H9 (cell line): ENCODE data around the gene CDH8. TPM values are rescaled to one million over a fixed set of nuclear protein-coding genes. Genes with fewer than 3 reads are reported as not detected.

Experiments
- DNase-seq: peaks from one replicate; pipeline ENCODE4 v3.0.0-alpha.2; 2017
- H2AFZ ChIP-seq: one replicate; pipeline ENCODE4 v1.6.1; 2013; ENCODE audit warnings: mild to moderate bottlenecking, low read length, control low read depth, moderate library complexity
- H2AK5ac ChIP-seq: 2 replicates; pipeline ENCODE4 v1.6.1; 2013; ENCODE audit warnings: low read length, control low read depth, mixed read lengths; ENCODE audit not compliant: insufficient read length
- H2BK120ac ChIP-seq: one replicate; pipeline ENCODE4 v1.6.1; 2013; ENCODE audit warnings: low read depth, mild to moderate bottlenecking, low read length, control low read depth, inconsistent platforms; ENCODE audit not compliant: poor library complexity, severe bottlenecking
- H2BK12ac ChIP-seq: 2 replicates; pipeline ENCODE4 v1.6.1; 2013; ENCODE audit warnings: low read length, control low read depth, mixed read lengths, low read depth; ENCODE audit not compliant: insufficient read length
- H2BK15ac ChIP-seq: 2 replicates; pipeline ENCODE4 v1.6.1; 2013; ENCODE audit warnings: low read depth, low read length, control low read depth
- H2BK20ac ChIP-seq: one replicate; pipeline ENCODE4 v1.6.1; 2013; ENCODE audit warnings: low read depth, mild to moderate bottlenecking, low read length, control low read depth, inconsistent platforms; ENCODE audit not compliant: poor library complexity, severe bottlenecking
- H2BK5ac ChIP-seq: 2 replicates; pipeline ENCODE4 v1.6.1; 2013; ENCODE audit warnings: low read length, control low read depth, mixed read lengths; ENCODE audit not compliant: insufficient read length
- H3K14ac ChIP-seq: 2 replicates; pipeline ENCODE4 v1.6.1; 2013; ENCODE audit warnings: low read length, control low read depth; ENCODE audit not compliant: insufficient read depth
- H3K18ac ChIP-seq: 2 replicates; pipeline ENCODE4 v1.6.1; 2013; ENCODE audit warnings: low read depth, mild to moderate bottlenecking, mixed read lengths, low read length, control low read depth; ENCODE audit not compliant: insufficient read length
- H3K23ac ChIP-seq: 2 replicates; pipeline ENCODE4 v1.6.1; 2013; ENCODE audit warnings: low read length, control low read depth, mixed read lengths, low read depth; ENCODE audit not compliant: insufficient read length
- H3K23me2 ChIP-seq: 2 replicates; pipeline ENCODE4 v1.6.1; 2013; ENCODE audit warnings: low read depth, mild to moderate bottlenecking, mixed read lengths, low read length, control low read depth; ENCODE audit not compliant: insufficient read length, poor library complexity, severe bottlenecking
- H3K27ac ChIP-seq: 2 replicates; pipeline ENCODE4 v1.5.1; 2013; ENCODE audit warnings: low read length, control low read depth, mixed read lengths, low read depth; ENCODE audit not compliant: insufficient read length
- H3K27me3 ChIP-seq: 2 replicates; pipeline ENCODE4 v1.6.1; 2013; ENCODE audit warnings: low read length, control low read depth, inconsistent platforms; ENCODE audit not compliant: insufficient read depth
- H3K4ac ChIP-seq: 2 replicates; pipeline ENCODE4 v1.6.1; 2013; ENCODE audit warnings: low read depth, mild to moderate bottlenecking, control low read depth, inconsistent platforms, low read length, moderate library complexity
- H3K4me1 ChIP-seq: 2 replicates; pipeline ENCODE4 v1.6.1; 2013; ENCODE audit warnings: low read length, control low read depth, inconsistent platforms; ENCODE audit not compliant: insufficient read depth
- H3K4me2 ChIP-seq: 2 replicates; pipeline ENCODE4 v1.6.1; 2013; ENCODE audit warnings: low read length, control low read depth, mixed read lengths; ENCODE audit not compliant: insufficient read length, insufficient read depth
- H3K56ac ChIP-seq: 2 replicates; pipeline ENCODE4 v1.6.1; 2013; ENCODE audit warnings: low read depth, mild to moderate bottlenecking, mixed read lengths, low read length, control low read depth; ENCODE audit not compliant: insufficient read length
- H3K79me1 ChIP-seq: 2 replicates; pipeline ENCODE4 v1.6.1; 2013; ENCODE audit warnings: low read depth, mild to moderate bottlenecking, moderate library complexity, low read length, control low read depth, inconsistent platforms; ENCODE audit not compliant: insufficient read depth, poor library complexity, severe bottlenecking
- H3K79me2 ChIP-seq: 2 replicates; pipeline ENCODE4 v1.6.1; 2013; ENCODE audit warnings: low read length, control low read depth, inconsistent platforms; ENCODE audit not compliant: insufficient read depth
- H3K9ac ChIP-seq: 2 replicates; pipeline ENCODE4 v1.6.1; 2013; ENCODE audit warnings: low read length, control low read depth, mixed read lengths; ENCODE audit not compliant: insufficient read length; ENCODE audit errors: extremely low read depth
- H3K9me3 ChIP-seq: one replicate; pipeline ENCODE4 v1.6.1; 2013; ENCODE audit warnings: low read depth, low read length, inconsistent platforms; ENCODE audit not compliant: control insufficient read depth
- H3T11ph ChIP-seq: one replicate; pipeline ENCODE4 v1.6.1; 2013; ENCODE audit warnings: mild to moderate bottlenecking, low read length, control low read depth, inconsistent platforms
- H4K20me1 ChIP-seq: one replicate; pipeline ENCODE4 v1.6.1; 2013; ENCODE audit not compliant: control insufficient read depth, insufficient read length, insufficient read depth
- H4K5ac ChIP-seq: 2 replicates; pipeline ENCODE4 v1.6.1; 2013; ENCODE audit warnings: low read depth, mild to moderate bottlenecking, mixed read lengths, low read length, control low read depth; ENCODE audit not compliant: insufficient read length
- H4K8ac ChIP-seq: replicated peaks from 2 replicates; pipeline ENCODE4 v1.6.1; 2013; ENCODE audit warnings: low read length, control low read depth, mixed read lengths, low read depth; ENCODE audit not compliant: insufficient read length
- H4K91ac ChIP-seq: 2 replicates; pipeline ENCODE4 v1.6.1; 2013; ENCODE audit warnings: low read depth, mild to moderate bottlenecking, moderate library complexity, mixed read lengths, low read length, control low read depth; ENCODE audit not compliant: insufficient read length
- H3K27ac Mint-ChIP-seq, 3 experiments: 2 replicates in 2 of 3; 3 replicates in 1 of 3; pipeline ENCODE4 v1.8.0; 2020 to 2021; ENCODE audit warnings: mixed read lengths in 3 of 3, mild to moderate bottlenecking in 1 of 3, moderate library complexity in 1 of 3
- H3K27me3 Mint-ChIP-seq: 2 replicates; pipeline ENCODE4 v1.8.0; 2021; ENCODE audit warnings: low read depth, mild to moderate bottlenecking, moderate library complexity, mixed read lengths
- H3K36me3 Mint-ChIP-seq, 3 experiments: 2 replicates in 2 of 3; 3 replicates in 1 of 3; pipeline ENCODE4 v1.8.0; 2020 to 2021; ENCODE audit warnings: low read depth in 3 of 3, mixed read lengths in 3 of 3; ENCODE audit not compliant: insufficient read depth in 1 of 3
- H3K4me1 Mint-ChIP-seq, 2 experiments: 2 replicates each; pipeline ENCODE4 v1.8.0; 2020; ENCODE audit warnings: mixed read lengths in 2 of 2
- H3K4me3 Mint-ChIP-seq, 2 experiments: 2 replicates in 1 of 2; 3 replicates in 1 of 2; pipeline ENCODE4 v1.8.0; 2020 to 2021; ENCODE audit warnings: mild to moderate bottlenecking in 2 of 2, mixed read lengths in 2 of 2, moderate library complexity in 1 of 2
- H3K9me3 Mint-ChIP-seq, 2 experiments: 2 replicates in 1 of 2; 3 replicates in 1 of 2; pipeline ENCODE4 v1.8.0; 2020; ENCODE audit warnings: mild to moderate bottlenecking in 2 of 2, mixed read lengths in 2 of 2, moderate library complexity in 1 of 2
- CTCF ChIP-seq: fragments of 200-600 bp; sonication (generic); conservative IDR thresholded peaks from 3 replicates; pipeline ENCODE4 v1.8.0; 2021; ENCODE audit warnings: antibody characterized with exemption, mild to moderate bottlenecking
- WGBS: extraction: QIAGEN DNeasy Blood & Tissue Kit; methylation state at CpG from one replicate; pipeline ENCODE4 v1.1.7; 2013; ENCODE audit warnings: missing lambda C conversion rate, low lambda C conversion rate, mixed read lengths; ENCODE audit not compliant: insufficient read length; ENCODE audit errors: extremely low coverage; 5-methylcytosine and 5-hydroxymethylcytosine counted together
- total RNA-seq: library from RNA; stranded (reverse); gene quantifications from 2 replicates; pipeline ENCODE4 v1.2.1, GENCODE V29; 2021

Gene CDH8
- total RNA-seq, 1 experiment from 2014 or later: 12.0 TPM

DNA sequence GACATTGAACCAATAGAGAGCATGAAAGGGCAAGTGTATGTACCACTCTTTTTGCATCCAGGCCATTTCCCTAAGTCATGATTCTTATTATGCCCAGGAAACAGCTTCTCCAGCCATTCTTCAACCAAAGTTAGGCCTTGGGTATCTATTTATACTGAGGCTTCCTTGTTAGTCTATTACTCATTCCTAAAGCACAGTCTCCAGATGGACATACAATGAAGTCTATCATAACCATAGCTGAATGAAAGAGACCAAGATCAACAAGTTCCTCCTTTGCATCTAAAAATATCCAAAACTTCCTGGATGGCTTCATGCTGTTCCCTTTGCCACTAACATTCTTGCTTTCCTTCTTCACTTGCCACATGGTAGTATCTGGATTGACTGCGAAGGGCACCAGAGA is 265.9 kb downstream of the CDH8 start:
- Histone ChIP-seq H3K4me2 (no peak overlapping the region), H4K91ac (no peak overlapping the region), H3K27me3 (no peaks in the 10 kb centered on the region), H2BK15ac (no peak overlapping the region), H4K20me1 (no peaks in the 10 kb centered on the region), H3K18ac (no peak overlapping the region), H4K5ac (no peak overlapping the region), H2AK5ac (no peak overlapping the region), H2BK20ac (no peak overlapping the region), H3K23me2 (no peaks in the 10 kb centered on the region), H3K9ac (no peak overlapping the region), H3K23ac (no peak overlapping the region), H2AFZ (no peak overlapping the region), H3K9me3 (no peaks in the 10 kb centered on the region), H2BK12ac (no peak overlapping the region), H3T11ph (no peak overlapping the region), H3K14ac (no peak overlapping the region), H2BK120ac (no peak overlapping the region), H2BK5ac (no peak overlapping the region), H3K56ac (no peak overlapping the region), H3K79me1 (no peaks in the 10 kb centered on the region), H3K4ac (no peak overlapping the region), H3K79me2 (no peaks in the 10 kb centered on the region), H4K8ac (no peak overlapping the region), H3K27ac (no peak overlapping the region), H3K4me1 (peaks cover 2% of the 10 kb centered on the region; the same call in 1 of the 2 replicates)
- Mint-ChIP-seq H3K36me3 (no peaks in the 10 kb centered on the region), H3K9me3 (peaks cover 0 to 2% of the 10 kb centered on the region in 2 experiments; a peak in 1 of 5 replicates), H3K27ac (no peak overlapping the region), H3K27me3 (no peaks in the 10 kb centered on the region), H3K4me3 (no peak overlapping the region), H3K4me1 (peaks cover 9 to 11% of the 10 kb centered on the region in 2 experiments)
- WGBS: no CpG with 5 or more reads among the region's 1 CpG
- TF ChIP-seq CTCF: no peak
- no peak for DNase-seq
